Activated T-helper 1 cell treated with anti-CD3 and anti-CD28 coated beads, Interleukin-12 subunit alpha, Interleukin-12 subunit beta, Interleukin-2, Interleukin-4 antibody, amounts not matched to agents 30 ng/mL and 10 ng/mL and 1 ng/mL, durations not matched to agents 14 hours and 24 hours and 36 hours (primary cell): Measurements from ENCODE around the gene BCAP31. TPM values are rescaled to one million over a fixed set of nuclear protein-coding genes. Genes with fewer than 3 reads are reported as not detected.
"Not testable (repeated sequence)": the region's sequence is repeated elsewhere in the genome, so short reads cannot be mapped to it uniquely, and the experiment has no call there.

Experiments
- DNase-seq: peaks from one replicate; pipeline ENCODE4 v3.0.0; 2021; ENCODE audit warnings: low spot score
- H3K27ac Mint-ChIP-seq: one replicate; pipeline ENCODE4 v1.8.0; 2021; ENCODE audit warnings: mild to moderate bottlenecking, mixed read lengths
- H3K27me3 Mint-ChIP-seq: one replicate; pipeline ENCODE4 v1.8.0; 2022; ENCODE audit warnings: mild to moderate bottlenecking, moderate library complexity, mixed read lengths; ENCODE audit not compliant: insufficient read depth
- H3K36me3 Mint-ChIP-seq: one replicate; pipeline ENCODE4 v1.8.0; 2021; ENCODE audit warnings: low read depth, mixed read lengths
- H3K4me1 Mint-ChIP-seq: one replicate; pipeline ENCODE4 v1.8.0; 2021; ENCODE audit warnings: low read depth, mixed read lengths
- H3K4me3 Mint-ChIP-seq: one replicate; pipeline ENCODE4 v1.8.0; 2021; ENCODE audit warnings: mild to moderate bottlenecking, moderate library complexity, mixed read lengths
- H3K9me3 Mint-ChIP-seq: one replicate; pipeline ENCODE4 v1.8.0; 2021; ENCODE audit warnings: mixed read lengths
- intact Hi-C: fragments of 100-400 bp; cut with micrococcal nuclease; formaldehyde crosslinking; loops from one replicate; pipeline ENCODE4 v1.15.1; 2024
- total RNA-seq: library from RNA; stranded (reverse); gene quantifications from 2 replicates; pipeline ENCODE4 v1.2.3, GENCODE V29; 2022

BCAP31 gene
- total RNA-seq, 1 donor from 2014 or later = 156 TPM

- H3K4me1 Mint-ChIP-seq = no peaks in the 10 kb centered on the region
- no peaks in the 10 kb centered on the region for H3K9me3 Mint-ChIP-seq
- no peak for DNase-seq
- intact Hi-C loops = no loop called here
- H3K27ac Mint-ChIP-seq = peak overlapping the region; percentile 55
- peaks cover 14% of the 10 kb centered on the region for H3K36me3 Mint-ChIP-seq
- H3K27me3 Mint-ChIP-seq = no peaks in the 10 kb centered on the region
- no peak overlapping the region for H3K4me3 Mint-ChIP-seq
Measured at GRCh38 chrX:153697924-153698865, 26.0 kb downstream of the BCAP31 start.

GRCh38 chrX:153696986-153697722 is 27.0 kb downstream of the BCAP31 start:
- DNase-seq, H3K27ac Mint-ChIP-seq, H3K27me3 Mint-ChIP-seq, intact Hi-C loops, H3K4me3 Mint-ChIP-seq, H3K9me3 Mint-ChIP-seq, H3K4me1 Mint-ChIP-seq: not testable (repeated sequence)
- H3K36me3 Mint-ChIP-seq = peaks cover 14% of the 10 kb centered on the region

- H3K4me1 Mint-ChIP-seq, H3K27me3 Mint-ChIP-seq, H3K9me3 Mint-ChIP-seq, intact Hi-C loops, H3K4me3 Mint-ChIP-seq, H3K27ac Mint-ChIP-seq, DNase-seq: not testable (repeated sequence)
- peaks cover 14% of the 10 kb centered on the region for H3K36me3 Mint-ChIP-seq
Measured at GRCh38 chrX:153696538-153696937, 27.6 kb downstream of the BCAP31 start.

GRCh38 chrX:153696100-153696499 is 28.1 kb downstream of the BCAP31 start:
- Mint-ChIP-seq H3K27ac (no peak overlapping the region), H3K27me3 (no peaks in the 10 kb centered on the region), H3K36me3 (peaks cover 14% of the 10 kb centered on the region), H3K9me3 (no peaks in the 10 kb centered on the region), H3K4me1 (no peaks in the 10 kb centered on the region), H3K4me3 (no peak overlapping the region)
- DNase-seq = no peak
- intact Hi-C loops = no loop called here

GRCh38 chrX:153694687-153695270 is 29.4 kb downstream of the BCAP31 start:
- H3K27ac Mint-ChIP-seq = no peak overlapping the region
- intact Hi-C loops = no loop called here
- H3K27me3 Mint-ChIP-seq = no peaks in the 10 kb centered on the region
- H3K4me3 Mint-ChIP-seq = no peak overlapping the region
- no peaks in the 10 kb centered on the region for H3K9me3 Mint-ChIP-seq
- peaks cover 10% of the 10 kb centered on the region for H3K36me3 Mint-ChIP-seq
- no peaks in the 10 kb centered on the region for H3K4me1 Mint-ChIP-seq
- no peak for DNase-seq

- H3K9me3 Mint-ChIP-seq, H3K27ac Mint-ChIP-seq, H3K4me3 Mint-ChIP-seq, DNase-seq, H3K4me1 Mint-ChIP-seq, intact Hi-C loops, H3K27me3 Mint-ChIP-seq: not testable (repeated sequence)
- peaks cover 10% of the 10 kb centered on the region for H3K36me3 Mint-ChIP-seq
Measured at GRCh38 chrX:153694256-153694655, 29.9 kb downstream of the BCAP31 start.

GRCh38 chrX:153693216-153694086 is 30.7 kb downstream of the BCAP31 start:
- Mint-ChIP-seq H3K36me3 (peaks cover 6% of the 10 kb centered on the region), H3K27me3 (no peaks in the 10 kb centered on the region), H3K4me1 (no peaks in the 10 kb centered on the region), H3K4me3 (no peak overlapping the region), H3K9me3 (no peaks in the 10 kb centered on the region), H3K27ac (no peak overlapping the region)
- intact Hi-C loops = no loop called here
- no peak for DNase-seq

GRCh38 chrX:153692611-153693156 is 31.5 kb downstream of the BCAP31 start:
- H3K27me3 Mint-ChIP-seq = no peaks in the 10 kb centered on the region
- no peak overlapping the region for H3K27ac Mint-ChIP-seq
- no peaks in the 10 kb centered on the region for H3K9me3 Mint-ChIP-seq
- H3K36me3 Mint-ChIP-seq = peaks cover 6% of the 10 kb centered on the region
- no peak for DNase-seq
- H3K4me1 Mint-ChIP-seq = no peaks in the 10 kb centered on the region
- H3K4me3 Mint-ChIP-seq = no peak overlapping the region
- intact Hi-C loops = no loop called here

GRCh38 chrX:153692003-153692402 is 32.2 kb downstream of the BCAP31 start:
- no peak overlapping the region for H3K27ac Mint-ChIP-seq
- H3K27me3 Mint-ChIP-seq = no peaks in the 10 kb centered on the region
- H3K4me1 Mint-ChIP-seq = no peaks in the 10 kb centered on the region
- no peak overlapping the region for H3K4me3 Mint-ChIP-seq
- H3K9me3 Mint-ChIP-seq = no peaks in the 10 kb centered on the region
- H3K36me3 Mint-ChIP-seq = peaks cover 4% of the 10 kb centered on the region
- DNase-seq = no peak
- intact Hi-C loops = no loop called here

GRCh38 chrX:153691032-153691827 is 33.0 kb downstream of the BCAP31 start:
- H3K9me3 Mint-ChIP-seq, H3K36me3 Mint-ChIP-seq, H3K4me3 Mint-ChIP-seq, H3K27me3 Mint-ChIP-seq, H3K27ac Mint-ChIP-seq, DNase-seq, intact Hi-C loops, H3K4me1 Mint-ChIP-seq: not testable (repeated sequence)

- Mint-ChIP-seq H3K4me1 (no peaks in the 10 kb centered on the region), H3K27ac (no peak overlapping the region), H3K4me3 (peak overlapping the region; percentile 33), H3K9me3 (no peaks in the 10 kb centered on the region), H3K36me3 (no peaks in the 10 kb centered on the region), H3K27me3 (peaks cover 5% of the 10 kb centered on the region)
- no peak for DNase-seq
- intact Hi-C loops = no loop called here
Measured at GRCh38 chrX:153690466-153690865, 33.7 kb downstream of the BCAP31 start.
